Caki2 (cell line): ENCODE measurements around the gene KIAA0825. TPM values are rescaled to one million over a fixed set of nuclear protein-coding genes. Genes with fewer than 3 reads are reported as not detected.
"Not testable (repeated sequence)": the region's sequence is repeated elsewhere in the genome, so short reads cannot be mapped to it uniquely, and the experiment has no call there.

ENCODE experiments used
- DNase-seq: peaks from one replicate; pipeline ENCODE4 v3.0.0-alpha.2; 2015; ENCODE audit warnings: low read depth
- in situ Hi-C: cut with HindIII; loops from 2 replicates; pipeline ENCODE4 v1.10.0; 2016; ENCODE audit warnings: low sequenced_read_pairs, low pct_unique_long_range_greater_than_20kb, mixed read lengths
- total RNA-seq: library from RNA; depleted of rRNA; stranded (reverse); fragments of >200 nt; shearing (Covaris generic); gene quantifications from 2 replicates; pipeline ENCODE4 v1.2.3, GENCODE V29; 2014; ENCODE audit warnings: low replicate concordance

The KIAA0825 gene
- total RNA-seq, 1 experiment from 2014 or later, result 0.07 TPM

DNA sequence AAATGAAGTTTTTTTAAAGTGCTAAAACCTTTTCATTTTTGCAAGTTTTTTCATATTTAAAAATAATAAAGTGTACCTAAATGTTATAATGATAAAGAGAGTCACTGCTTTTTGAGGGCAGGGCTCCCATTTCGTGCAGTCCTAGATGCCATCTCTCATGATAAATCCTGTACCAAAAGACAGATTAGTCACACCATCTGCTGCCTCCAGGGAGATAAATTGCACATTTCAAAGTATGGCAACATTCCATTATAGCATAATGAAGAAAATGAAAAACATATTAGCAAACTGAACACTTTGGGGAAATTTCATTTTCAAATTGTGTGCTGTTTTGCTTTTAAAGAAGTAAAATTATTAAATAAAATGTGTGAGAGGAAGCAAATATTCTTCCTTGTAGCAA is 257.2 kb downstream of the KIAA0825 start:
- in situ Hi-C loops, result no loop called here
- DNase-seq, result no peak

DNA sequence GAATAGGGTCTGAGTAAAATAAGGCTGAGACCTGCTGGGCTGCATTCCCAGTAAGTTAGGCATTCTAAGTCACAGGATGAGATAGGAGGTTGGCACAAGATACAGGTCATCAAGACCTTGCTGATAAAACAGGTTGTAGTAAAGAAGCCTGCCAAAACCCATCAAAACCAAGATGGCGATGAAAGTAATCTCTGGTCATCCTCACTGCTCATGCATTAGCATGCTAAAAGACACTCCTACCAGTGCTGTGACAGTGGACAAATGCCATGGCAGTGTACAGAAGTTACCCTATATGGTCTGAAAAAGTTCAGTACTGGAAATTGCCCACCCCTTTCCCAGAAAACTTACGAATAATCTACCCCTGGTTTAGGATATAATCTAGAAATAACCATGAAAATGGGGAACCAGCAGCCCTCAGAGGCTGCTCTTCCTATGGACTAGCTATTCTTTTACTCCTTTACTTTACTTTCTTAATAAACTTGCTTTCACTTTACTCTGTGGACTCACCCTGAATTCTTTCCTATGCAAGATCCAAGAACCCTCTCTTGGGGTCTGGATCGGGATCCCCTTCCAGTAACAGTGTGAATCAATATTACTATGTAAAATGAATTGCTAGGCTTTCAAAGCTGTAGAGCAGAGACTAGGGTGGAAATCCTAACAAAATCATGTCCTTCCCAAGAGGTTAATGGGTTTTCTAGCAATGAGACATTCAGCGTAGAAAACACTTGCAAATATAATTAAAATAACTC is 257.8 kb downstream of the KIAA0825 start:
- in situ Hi-C loops, result no loop called here
- DNase-seq, result no peak

DNA sequence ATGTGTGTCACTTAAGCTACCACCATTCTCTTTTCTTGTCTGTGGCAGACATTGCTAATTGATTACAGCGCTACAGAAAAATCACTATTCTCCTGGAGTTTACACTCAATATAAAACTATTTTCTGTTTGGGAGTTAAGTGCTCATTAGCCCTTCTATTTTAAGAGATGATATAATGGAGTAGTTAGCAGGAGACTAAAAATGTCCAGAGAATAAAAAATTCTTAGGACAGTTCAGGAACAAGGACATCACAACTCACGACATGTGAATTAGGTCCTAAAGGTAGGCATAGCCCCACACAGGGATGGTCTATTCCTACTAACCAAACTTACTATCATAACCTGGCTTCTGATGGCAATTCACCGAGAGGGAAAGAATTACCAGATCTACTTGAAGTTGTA is 258.5 kb downstream of the KIAA0825 start:
- DNase-seq, result no peak
- in situ Hi-C loops, result no loop called here

DNA sequence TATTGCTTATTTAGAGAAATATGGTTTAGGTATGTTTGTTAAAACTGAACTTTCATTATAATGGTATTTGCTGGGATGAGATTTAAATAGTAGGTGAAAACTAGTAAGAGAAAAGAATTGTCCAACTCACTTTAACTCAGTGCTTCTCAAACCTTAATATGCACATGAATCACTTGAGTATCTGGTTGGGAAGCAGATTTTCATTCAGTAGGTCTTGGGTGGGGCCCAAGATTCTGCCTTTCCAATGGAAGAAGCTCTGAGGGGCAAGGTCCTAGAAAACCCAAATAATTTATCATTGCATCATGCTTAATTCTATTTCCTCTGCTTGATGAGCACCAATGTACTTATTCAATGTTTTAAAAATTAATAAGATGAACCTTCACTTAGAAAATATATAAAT is 262.6 kb downstream of the KIAA0825 start:
- DNase-seq, result no peak
- in situ Hi-C loops, result no loop called here

DNA sequence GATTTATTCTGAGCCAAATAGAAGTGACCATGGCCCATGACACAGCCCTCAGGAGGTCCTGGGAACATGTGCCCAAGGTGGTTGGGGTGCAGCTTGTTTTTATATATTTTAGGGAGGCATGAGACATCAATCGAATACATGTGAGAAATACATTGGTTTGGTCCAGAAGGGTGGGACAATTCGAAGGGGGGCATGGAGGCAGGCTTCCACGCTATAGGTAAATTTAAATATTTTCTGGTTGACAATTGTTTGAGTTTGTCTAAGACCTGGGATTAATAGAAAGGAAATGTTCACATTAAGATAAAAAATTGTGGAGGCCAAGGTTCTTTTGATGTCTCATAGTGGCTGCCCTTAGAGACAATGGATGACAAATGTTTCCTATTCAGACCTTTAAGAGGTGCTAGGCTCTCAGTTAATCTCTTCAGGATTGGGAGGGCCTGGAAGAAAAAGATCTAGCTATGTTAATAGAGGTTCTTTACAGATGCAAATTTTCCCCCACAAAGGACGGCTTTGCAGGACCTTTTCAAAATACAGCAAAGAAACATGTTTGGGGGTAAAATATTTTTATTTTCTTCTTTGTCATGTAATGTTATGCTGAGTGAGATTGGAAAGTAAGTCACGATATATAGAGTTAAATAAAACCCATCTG is 263.4 kb downstream of the KIAA0825 start:
- DNase-seq, in situ Hi-C loops: not testable (repeated sequence)

DNA sequence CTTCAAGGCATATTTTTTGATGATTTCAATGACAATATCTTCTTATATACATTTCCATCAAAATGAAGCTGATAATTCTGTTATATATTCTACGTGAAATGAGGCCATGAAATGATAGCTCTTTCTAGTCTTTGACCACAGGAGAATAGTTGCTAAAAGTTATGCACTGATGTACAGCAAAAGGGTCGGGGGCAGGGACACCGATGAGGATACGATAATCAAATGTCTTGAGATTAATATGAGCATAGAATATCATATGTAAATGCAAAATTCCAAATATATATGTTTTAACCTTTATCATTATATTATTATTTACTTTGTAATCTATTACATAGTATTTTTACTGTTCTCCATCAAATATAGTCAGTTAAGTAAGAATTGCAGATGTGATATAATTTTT is 264.8 kb downstream of the KIAA0825 start:
- DNase-seq, result no peak
- in situ Hi-C loops, result no loop called here

DNA sequence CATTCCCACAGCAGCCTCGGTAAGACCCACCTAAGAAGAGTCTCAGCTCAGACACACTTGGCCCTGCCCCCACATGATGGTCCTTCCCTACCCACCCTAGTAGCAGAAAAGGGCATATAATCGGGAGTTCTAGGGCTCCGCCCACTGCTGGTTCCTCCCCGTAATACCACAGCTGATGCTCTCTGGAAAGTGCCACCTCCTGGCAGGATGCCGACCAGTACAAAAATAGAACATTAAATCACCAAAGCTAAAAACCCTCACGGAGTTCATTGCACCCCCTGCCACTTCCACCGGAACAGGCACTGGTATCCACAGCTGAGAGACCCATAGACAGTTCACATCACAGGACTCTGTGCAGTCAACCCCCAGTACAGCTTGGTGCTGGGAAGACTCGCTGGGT is 271.3 kb downstream of the KIAA0825 start:
- in situ Hi-C loops, result no loop called here
- no peak for DNase-seq

DNA sequence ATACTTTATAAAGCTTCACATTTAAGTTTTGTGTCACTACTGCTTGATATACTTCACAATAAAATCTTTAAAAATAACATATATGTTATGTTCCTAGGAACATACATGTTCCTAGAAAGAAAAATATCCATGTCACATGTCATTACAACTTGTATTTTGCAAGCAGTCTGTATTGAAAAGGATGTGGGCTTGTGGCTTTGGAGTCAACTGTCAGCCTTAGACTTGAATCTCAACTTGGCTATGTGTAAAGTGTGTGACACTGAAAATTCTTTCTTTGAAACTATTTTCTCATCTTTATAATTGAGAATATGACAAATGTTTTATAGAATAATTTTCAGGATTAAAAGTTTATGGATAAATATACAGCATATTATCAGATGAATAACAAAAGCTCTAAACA is 273.1 kb downstream of the KIAA0825 start:
- DNase-seq, result no peak
- in situ Hi-C loops, result no loop called here

DNA sequence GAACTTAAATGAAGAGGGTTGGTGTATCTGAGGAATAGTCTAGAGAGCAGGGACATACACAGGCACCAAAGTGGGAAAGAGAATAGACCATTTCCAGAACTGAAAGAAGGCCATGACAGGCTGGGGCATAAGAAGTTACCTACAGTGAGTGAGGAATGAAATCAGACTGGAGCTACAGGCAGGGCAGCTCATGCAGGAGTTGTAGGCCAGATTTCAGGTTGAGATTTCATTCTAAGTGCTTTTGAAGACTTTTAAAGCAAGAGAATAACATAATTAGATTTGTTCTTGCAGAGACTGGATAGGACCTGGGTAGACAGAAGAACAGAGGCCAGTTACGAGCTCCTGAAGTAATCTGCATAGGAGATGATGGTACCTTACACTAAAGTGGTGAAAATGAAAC is 280.8 kb downstream of the KIAA0825 start:
- in situ Hi-C loops, result no loop called here
- DNase-seq, result no peak

DNA sequence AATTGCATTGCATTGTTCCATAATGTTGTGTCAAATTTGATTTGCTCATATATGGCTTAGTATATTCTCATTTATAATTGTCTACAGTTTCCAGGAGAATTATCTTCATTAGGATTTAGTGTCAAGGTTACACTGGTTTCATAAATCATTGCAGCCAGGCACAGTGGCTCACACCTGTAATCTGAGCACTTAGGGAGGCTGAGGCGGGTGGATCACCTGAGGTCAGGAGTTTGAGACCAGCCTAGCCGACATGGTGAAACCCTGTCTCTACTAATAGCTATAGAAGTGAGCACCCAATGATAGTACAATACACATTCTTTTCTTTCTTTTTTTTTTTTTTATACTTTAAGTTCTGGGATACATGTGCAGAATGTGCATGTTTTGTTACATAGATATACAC is 282.5 kb downstream of the KIAA0825 start:
- in situ Hi-C loops, result no loop called here

DNA sequence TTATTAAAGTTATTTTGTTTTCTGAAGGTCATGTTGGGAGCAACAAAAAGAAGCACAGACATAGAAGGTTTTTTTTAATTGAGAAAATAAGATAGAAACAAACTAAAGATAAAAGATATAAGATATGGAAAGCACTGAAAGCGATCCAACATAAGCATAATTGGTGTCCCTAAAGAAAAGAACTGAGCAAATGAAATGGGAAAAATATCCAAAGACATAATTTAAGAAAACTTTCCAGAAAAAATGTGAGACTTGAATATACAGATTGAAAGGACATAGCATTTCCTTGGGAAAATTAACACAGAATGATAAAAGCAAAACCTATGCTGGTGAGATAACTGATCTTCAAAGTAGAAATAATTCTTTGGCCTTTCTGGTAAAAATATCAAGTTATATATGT is 289.3 kb downstream of the KIAA0825 start:
- in situ Hi-C loops, result no loop called here
- DNase-seq, result no peak

More for the DNA sequence above, 282.5 kb downstream of the KIAA0825 start:
- no peak for DNase-seq

DNA sequence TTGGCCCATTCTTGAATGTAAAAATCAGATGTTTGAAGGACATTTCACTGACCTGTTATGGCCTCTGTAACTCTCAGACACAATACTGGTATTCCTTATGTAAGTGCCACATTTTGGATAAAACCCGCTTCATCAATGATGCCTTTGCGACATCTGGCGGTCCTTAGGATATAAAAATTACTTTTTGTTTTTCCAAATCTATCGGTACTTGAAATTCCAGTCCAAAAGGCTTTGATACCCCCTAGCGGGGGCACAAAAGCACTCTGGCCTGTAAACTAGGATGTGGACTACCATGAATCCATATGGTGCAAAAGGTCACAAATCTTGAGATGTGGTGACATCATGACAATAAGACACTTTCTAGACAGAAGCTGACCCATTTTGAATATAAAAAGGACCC is 291.8 kb downstream of the KIAA0825 start:
- no peak for DNase-seq

DNA sequence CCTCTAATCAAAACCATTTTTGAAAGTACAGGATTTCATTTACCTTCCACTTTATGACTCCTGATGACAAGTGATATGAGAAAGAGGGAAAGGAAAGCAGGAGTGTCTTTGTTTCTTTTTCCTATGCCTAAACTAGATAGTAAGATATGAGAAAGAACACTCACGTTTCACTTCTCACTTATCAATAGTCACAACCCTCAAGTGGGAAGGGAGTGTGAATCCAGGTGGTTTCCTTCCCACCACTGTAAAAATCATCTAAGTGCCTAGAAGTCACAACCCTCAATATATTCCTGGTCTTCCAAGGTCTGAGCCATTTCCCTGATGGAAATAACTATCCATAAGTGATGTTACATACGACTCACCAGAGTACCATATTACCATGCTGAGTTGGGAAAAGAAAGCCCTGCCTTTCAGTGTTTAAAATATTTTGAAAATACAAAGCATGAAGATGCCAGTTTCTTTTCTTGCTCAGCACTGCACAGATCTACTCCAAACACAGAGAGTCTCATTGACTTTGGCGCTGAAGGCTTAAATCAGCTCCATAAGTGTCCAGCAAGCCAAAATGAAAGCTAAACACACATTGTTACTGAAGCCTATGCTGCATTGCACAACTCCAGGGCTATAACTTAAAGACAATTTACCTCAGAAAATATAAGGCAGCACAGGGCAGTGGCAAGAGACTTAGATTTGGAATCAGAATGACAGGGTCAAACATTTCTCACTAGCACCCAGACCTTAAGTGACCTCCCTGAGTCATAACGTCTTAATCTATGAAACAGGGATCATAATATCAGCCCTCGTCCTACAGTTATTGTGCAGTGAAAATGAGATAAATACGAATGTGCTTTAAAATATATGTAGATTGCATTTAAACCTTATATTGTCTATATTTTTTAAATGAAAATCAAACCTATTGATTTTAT is 301.2 kb downstream of the KIAA0825 start:
- in situ Hi-C loops, result no loop called here
- no peak for DNase-seq

More for the DNA sequence above, 291.8 kb downstream of the KIAA0825 start:
- in situ Hi-C loops, result no loop called here

DNA sequence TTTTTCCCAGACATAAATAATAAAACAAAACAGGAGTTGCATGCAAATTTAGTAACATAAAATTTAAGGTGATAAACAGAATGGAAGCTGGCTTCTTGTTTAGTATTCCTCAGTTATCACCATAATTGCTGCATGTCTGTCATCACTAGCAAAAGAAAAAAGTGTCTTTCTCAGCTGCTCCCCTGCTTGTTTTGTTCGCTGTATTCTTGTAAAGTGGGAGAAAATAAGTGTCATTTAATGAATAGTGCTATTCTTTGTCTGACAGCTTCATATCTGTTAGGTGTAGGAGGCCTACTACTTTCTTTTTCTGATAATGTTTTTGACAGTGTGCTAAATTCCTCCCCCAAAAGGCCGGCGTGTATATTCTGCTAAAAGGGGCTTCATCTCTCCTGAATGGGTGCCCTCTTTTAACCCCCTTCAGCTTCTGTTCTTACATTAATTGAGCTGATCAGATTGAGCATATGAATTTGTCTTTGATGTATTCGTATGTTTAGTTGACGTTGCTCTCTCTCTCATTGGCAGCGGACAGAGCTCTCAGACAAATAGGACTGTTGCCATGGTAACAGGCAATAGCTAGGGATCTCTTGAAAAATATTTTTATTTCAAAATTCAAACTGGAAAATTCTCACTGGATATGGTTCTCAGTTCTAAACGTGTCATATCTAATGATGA is 303.8 kb downstream of the KIAA0825 start:
- in situ Hi-C loops, result no loop called here
- no peak for DNase-seq

DNA sequence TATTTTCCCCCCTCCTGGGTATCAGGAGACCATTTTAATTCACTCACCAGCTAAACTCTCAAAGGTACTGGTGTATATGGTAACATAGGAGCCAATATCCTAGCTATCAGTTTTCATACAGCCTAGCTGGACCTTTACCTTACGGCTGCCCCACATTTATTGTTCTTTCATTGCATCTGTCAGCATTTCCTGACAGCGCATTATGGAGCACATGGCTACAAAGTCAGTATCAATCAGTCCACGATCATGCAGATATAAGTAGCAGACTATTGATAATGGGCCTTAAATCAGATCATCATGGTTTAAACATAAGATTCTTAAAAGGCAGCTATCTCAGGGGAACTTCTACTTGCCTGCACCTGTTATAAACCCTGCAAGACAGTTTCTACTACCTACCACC is 304.7 kb downstream of the KIAA0825 start:
- no peak for DNase-seq
- in situ Hi-C loops, result no loop called here

DNA sequence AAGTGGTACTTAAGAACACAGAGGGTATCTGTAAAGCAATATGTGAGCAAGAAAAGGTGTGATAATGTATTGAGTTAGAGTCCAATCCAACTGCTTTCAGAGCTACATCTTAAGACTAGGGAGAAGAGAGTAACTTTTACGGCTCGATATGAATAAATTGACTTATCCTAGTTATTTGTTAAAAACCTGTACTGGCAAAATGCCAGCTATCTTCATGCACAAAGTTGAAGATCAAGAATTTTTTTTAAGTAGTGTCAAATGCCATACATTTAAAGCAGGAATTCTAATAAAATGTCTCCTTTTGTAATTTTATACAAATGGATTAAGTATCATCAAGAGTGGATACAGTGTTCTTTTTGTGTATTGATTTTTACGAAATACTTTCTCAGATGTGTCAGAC is 305.2 kb downstream of the KIAA0825 start:
- in situ Hi-C loops, result no loop called here
- DNase-seq, result no peak

DNA sequence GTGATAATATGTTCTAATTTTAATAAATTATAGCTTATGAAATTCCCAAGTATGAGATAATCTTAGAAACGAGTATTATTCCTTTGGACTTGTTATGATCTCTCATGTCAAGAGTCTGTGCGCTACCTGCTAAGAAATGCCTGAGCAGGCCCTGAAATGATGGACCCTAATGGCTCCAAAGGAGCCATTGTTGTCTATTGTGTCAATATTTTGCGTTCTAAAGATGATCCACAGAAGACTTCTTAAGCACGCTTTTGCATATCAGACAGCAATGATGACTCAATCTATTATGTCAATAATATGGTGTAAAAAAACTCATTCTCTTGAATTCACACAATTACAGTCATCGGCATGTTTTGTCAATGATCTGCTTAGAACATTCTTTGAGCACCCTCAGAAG is 306.1 kb downstream of the KIAA0825 start:
- in situ Hi-C loops, result no loop called here
- DNase-seq, result no peak

DNA sequence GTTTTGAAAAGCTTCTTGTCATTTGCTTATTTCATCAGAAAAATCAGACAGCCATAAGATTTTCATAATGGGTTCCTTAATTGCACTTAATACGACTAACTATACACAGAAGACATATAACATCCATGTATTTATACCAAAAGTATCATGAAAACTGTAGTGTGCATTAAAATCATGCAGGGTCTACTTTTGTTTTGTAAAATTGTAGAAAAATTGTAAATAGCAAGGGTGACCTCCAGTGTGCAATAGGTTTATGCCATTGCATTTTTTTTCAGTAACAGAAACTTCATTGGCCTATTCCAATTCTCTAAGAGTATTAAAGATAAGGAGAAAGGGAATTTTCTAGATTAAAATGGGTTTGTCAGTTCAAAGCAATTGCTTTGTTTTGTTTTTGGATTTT is 307.6 kb downstream of the KIAA0825 start:
- no peak for DNase-seq
- in situ Hi-C loops, result no loop called here

DNA sequence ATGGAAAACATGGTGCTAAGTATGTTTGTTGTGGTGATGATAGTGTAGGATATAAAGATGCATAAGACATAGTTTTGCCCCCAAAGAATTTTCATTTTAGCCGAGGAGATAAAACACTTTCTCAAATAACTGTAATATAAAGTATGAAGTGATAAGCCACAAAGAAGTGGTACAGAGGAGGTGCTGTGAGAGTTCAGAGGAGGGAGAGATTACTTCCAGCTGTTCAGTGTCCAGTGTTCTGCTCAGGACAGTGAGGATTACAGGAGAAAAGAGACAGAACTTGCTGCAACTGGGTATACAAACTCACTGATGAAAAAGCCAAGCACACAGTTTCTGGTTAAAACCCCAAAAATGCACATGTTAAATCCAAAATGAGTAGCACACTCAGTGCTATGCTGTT is 309.3 kb downstream of the KIAA0825 start:
- in situ Hi-C loops, result no loop called here

More for the DNA sequence above, 309.3 kb downstream of the KIAA0825 start:
- no peak for DNase-seq
